Hematopoietic multipotent progenitor cell treated with erythropoietin and hydrocortisone succinate and interleukin-3 and kit ligand, for 6 days (in vitro differentiated cells): ENCODE results near the gene PNCK.

Source experiments
- DNase-seq: peaks from one replicate; pipeline ENCODE4 v3.0.0-alpha.2; 2015

Gene PNCK

GRCh38 chrX:153625271-153626024, 48.2 kb downstream of the PNCK start:
- DNase-seq: no peak

- no peak for DNase-seq
These were observed 49.2 kb downstream of the PNCK start for GRCh38 chrX:153624196-153625091.

DNA sequence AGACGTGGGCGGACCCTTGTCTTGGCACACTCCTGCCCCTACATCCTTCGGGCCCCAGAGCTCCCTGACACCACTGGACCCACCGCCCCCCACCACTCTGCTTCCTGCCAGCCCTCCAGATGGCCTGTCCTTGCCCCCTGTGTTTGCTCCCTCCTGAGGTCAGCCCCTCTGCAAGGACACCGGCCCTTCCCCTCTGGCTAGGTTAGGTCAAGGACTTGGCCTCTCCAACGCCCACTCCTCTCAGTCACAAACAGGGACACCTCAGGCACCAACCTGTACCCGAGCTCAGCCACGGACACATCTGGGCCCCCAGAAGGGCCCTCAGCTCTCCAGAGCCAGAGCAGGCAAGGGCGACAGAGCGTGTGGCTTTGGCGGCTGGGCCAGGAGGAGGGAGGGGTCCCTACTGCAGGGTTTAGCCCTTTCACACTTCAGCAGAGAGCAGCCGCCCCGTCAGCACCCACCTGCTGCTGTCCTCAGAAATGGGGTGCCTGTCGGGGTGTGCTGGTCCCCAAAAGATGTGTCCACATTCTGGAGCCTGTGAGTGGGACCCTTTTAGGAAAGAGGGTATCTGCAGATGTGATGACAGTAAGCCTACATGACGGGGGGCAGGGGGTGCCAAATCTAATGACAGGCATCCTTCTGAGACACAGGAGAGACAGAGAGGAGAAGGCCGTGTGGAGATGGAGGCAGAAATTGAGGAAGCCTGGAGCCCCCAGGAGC, 50.1 kb downstream of the PNCK start:
- DNase-seq: no peak

DNA sequence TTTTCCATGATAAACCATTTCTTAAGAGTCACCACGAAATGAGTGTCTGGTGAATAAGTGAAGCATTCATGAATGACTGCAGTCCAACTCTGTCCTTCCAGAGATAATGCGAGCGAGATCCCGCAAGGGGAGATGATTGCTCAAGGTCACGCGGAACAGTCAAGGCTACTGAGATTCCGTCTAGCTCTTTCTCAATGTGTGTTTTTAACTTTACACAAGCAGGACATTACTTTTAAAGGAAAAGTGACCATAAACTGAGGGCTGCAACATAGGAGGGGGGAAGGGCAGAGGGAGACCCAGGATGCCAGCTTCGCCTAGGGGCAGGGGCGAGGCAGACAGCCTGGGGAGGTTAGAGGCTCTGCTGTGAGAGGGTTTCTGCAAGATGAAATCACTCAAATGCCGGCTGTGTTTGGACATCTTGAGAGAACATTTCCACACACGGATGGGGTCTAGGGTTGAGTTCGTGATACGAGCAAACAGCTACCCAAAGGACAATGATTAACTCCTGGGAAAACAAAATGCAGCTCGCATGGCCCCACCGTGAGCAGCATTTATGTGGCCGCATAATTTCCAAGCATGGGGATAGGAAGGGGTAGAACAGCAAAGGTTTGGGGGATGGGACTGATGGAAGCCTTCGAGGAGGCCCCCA, 50.8 kb downstream of the PNCK start:
- DNase-seq: no peak

GRCh38 chrX:153621949-153622598, 51.5 kb downstream of the PNCK start:
- no peak for DNase-seq

DNA sequence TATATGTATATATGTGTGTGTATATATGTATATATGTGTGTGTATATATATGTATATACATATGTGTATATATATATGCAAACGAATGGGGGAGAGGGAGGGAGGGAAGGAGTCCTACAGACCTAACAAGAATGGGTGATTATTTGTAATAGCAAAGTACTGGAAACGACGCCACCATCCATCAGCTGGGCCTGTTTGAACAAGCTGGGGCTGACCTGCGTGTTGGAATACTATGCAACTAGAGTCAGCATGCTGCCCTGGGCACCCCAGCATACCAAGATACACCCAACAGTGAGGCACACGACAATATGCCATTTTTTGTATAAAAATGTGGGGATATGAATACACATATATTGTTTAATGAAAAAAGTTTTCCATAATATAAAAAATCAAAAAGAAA, 53.0 kb downstream of the PNCK start:
- DNase-seq: no peak
